ENCODE data around the gene ZNF438.

GRCh38 chr10:30973737-30974136 is 57.9 kb downstream of the ZNF438 start:
- TF ChIP-seq CTCF (conservative IDR thresholded peaks at IDR 0.05 in 1 of 2, IDR thresholded peaks at IDR 0.05 in 1 of 2; ENCODE audit: extremely low read depth in 1 of 2, insufficient read depth in 1 of 2, low read depth in 1 of 2, low read length in 2 of 2) (no peak), EZH2 (IDR thresholded peaks at IDR 0.05; ENCODE audit: borderline replicate concordance, low read length) (no peak)
